Caco-2 (cell line): ENCODE data around the gene TMEM8B. TPM values are rescaled to one million over a fixed set of nuclear protein-coding genes. Genes with fewer than 3 reads are reported as not detected.

Source experiments
- BruUV-seq: library from RNA; stranded (reverse); fragments of 400-500 nt; replicated peaks from 2 replicates; lab custom pipeline; 2021; lab: Mats Ljungman, UMichigan
- CTCF ChIA-PET: fragments of 300-600 bp; sonication (Branson Sonifier 250); formaldehyde crosslinking; loops from one replicate; lab custom pipeline; 2022; ENCODE audit warnings: antibody characterized with exemption; lab: Charles Lee
- POLR2A ChIA-PET: fragments of 300-600 bp; sonication (Branson Sonifier 250); formaldehyde crosslinking; loops from one replicate; lab custom pipeline; 2022; ENCODE audit warnings: antibody characterized with exemption; lab: Charles Lee
- DNase-seq, 2 experiments: peaks; one replicate each; pipeline versions ENCODE4 v3.0.0 to v3.0.0-alpha.2; 2020 to 2022
- H3K27me3 ChIP-seq: replicated peaks from 2 replicates; pipeline ENCODE4 v1.6.0; 2011; ENCODE audit warnings: low read length; ENCODE audit not compliant: control insufficient read depth, insufficient read depth
- H3K36me3 ChIP-seq: 2 replicates; pipeline ENCODE4 v1.5.1; 2011; ENCODE audit warnings: low read length; ENCODE audit not compliant: control insufficient read depth, insufficient read depth
- H3K4me1 ChIP-seq: fragments of 250-450 bp; sonication (Bioruptor Pico); 2 replicates; pipeline ENCODE4 v1.5.1; 2020; ENCODE audit warnings: mild to moderate bottlenecking
- H3K4me3 ChIP-seq: 2 replicates; pipeline ENCODE4 v1.5.1; 2011; ENCODE audit warnings: low read depth, mild to moderate bottlenecking, control low read depth, low read length
- H3K9me3 ChIP-seq: fragments of 250-450 bp; sonication (Bioruptor Pico); 2 replicates; pipeline ENCODE4 v1.5.1; 2020; ENCODE audit warnings: mild to moderate bottlenecking, moderate library complexity
- H3K27ac Mint-ChIP-seq: one replicate; pipeline ENCODE4 v1.8.0; 2022; ENCODE audit warnings: mixed read lengths; ENCODE audit not compliant: unreplicated experiment
- H3K27me3 Mint-ChIP-seq: one replicate; pipeline ENCODE4 v1.8.0; 2022; ENCODE audit warnings: mixed read lengths; ENCODE audit not compliant: insufficient read depth, unreplicated experiment
- H3K36me3 Mint-ChIP-seq: one replicate; pipeline ENCODE4 v1.8.0; 2022; ENCODE audit warnings: mild to moderate bottlenecking, mixed read lengths; ENCODE audit not compliant: insufficient read depth, unreplicated experiment
- H3K4me1 Mint-ChIP-seq: one replicate; pipeline ENCODE4 v1.8.0; 2022; ENCODE audit warnings: low read depth, mixed read lengths; ENCODE audit not compliant: unreplicated experiment
- H3K4me3 Mint-ChIP-seq: one replicate; pipeline ENCODE4 v1.8.0; 2022; ENCODE audit warnings: mild to moderate bottlenecking, moderate library complexity, mixed read lengths; ENCODE audit not compliant: unreplicated experiment
- H3K9me3 Mint-ChIP-seq: one replicate; pipeline ENCODE4 v1.8.0; 2022; ENCODE audit warnings: mixed read lengths; ENCODE audit not compliant: unreplicated experiment
- intact Hi-C: fragments of 100-400 bp; cut with micrococcal nuclease; formaldehyde crosslinking; loops from one replicate; pipeline ENCODE4 v1.10.0; 2022; ENCODE audit not compliant: unreplicated experiment
- total RNA-seq: library from RNA; stranded (reverse); gene quantifications from 2 replicates; pipeline ENCODE4 v1.2.3, GENCODE V29; 2022
- TF ChIP-seq, protein P1 (sequence below), 2 experiments: fragments of 200-600 bp in 1 of 2; IDR thresholded peaks; 1 replicate in 1 of 2; 2 replicates in 1 of 2; pipeline versions ENCODE4 v1.5.1 to v1.8.0; 2011 to 2022; ENCODE audit warnings: antibody characterized with exemption in 1 of 2, control low read depth in 1 of 2, inconsistent platforms in 1 of 2, low read depth in 1 of 2, low read length in 1 of 2, mild to moderate bottlenecking in 1 of 2, moderate library complexity in 1 of 2; ENCODE audit not compliant: insufficient read depth in 1 of 2, severe bottlenecking in 1 of 2, unreplicated experiment in 1 of 2

TMEM8B gene
- total RNA-seq, 1 experiment from 2014 or later, result 4.9 TPM

DNA sequence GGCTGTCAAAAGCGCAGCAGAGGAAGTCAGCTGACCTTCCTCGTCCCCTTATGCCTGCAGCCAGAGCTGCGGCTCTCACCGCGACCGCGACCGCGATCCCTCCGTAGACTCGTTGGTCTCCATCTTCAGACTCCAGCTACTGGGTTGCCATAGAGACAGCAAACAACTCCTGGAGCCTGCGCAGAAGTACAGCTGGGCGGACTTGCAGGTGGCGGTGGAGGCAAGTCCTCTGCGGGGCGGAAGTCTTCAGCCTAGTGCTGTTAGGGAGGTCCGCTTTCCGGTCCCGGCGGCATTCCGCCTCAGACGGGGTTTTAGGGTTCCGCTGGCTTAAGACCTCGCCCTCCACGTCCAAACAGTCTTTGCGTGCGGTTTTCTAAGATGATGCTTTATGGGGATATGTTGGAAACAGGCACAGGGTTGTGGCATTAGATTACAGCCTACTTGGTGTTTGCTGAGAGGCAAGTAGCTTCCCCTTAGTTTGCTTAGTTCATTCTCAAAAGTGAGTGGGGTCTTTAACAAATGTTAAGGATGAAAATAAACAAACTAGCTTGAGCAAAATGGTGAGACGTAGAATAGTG lies 16.9 kb upstream of the TMEM8B start, which contains the start of gene SPAG8:
SPAG8 (minus strand) TSS at position 238 of the 578 bp plus-strand sequence; CDS start at position 123, 115 bp downstream.
- CTCF ChIA-PET, result interaction anchor here (0.8 to 4.6 kb wide), 5 partner anchors 14 to 76 kb away, joined by 3 to 77 read pairs (median 3); no protein-coding TSS in a partner anchor
- peak within 1 kb of the TSS; percentile 26 for H3K4me3 ChIP-seq
- BruUV-seq, result no TSS peak

DNA sequence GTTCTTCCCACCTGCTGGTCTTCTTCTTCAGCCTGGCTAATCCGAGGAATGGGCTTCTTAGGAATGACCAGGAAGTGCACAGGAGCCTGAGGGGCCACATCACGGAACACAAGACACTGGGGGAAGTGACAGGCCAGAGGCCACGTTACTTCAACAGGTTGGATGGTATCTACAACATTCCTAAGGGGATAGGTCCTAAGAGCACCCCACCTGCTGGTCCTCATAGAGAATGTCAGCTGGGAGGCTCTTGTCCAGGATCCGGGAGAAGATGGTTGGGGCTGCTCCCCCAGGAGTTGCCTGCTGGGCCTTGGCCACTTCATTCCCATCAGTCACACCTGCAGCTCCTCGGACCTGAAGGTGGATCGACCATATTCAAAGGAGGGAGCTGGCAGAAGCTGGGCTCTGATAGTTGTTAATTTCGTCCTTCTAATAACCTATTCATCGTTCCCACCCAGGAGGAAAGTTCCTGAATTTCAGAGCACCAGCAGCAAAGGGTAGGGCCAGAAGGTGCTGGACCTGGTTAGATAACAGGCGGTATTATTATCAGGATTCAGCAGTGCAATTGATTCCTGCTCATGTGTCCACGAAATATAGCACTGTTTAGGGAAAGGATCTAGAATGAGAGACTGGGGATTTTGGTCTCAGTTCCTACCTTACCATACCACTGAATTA lies 15.5 kb upstream of the TMEM8B start:
- BruUV-seq, result TSS peak; percentile 73

More for the DNA sequence above, 16.9 kb upstream of the TMEM8B start, which contains the start of gene SPAG8:
- peak within 1 kb of the TSS; percentile 78 for H3K27ac Mint-ChIP-seq
- H3K27me3 Mint-ChIP-seq, result no peaks in the 10 kb centered on the region
- peaks cover 24% of the 10 kb centered on the region for H3K36me3 Mint-ChIP-seq
- H3K9me3 Mint-ChIP-seq, result no peaks in the 10 kb centered on the region
- Histone ChIP-seq H3K27me3 (no peaks in the 10 kb centered on the region), H3K4me1 (peaks cover 20% of the 10 kb centered on the region), H3K9me3 (no peaks in the 10 kb centered on the region), H3K36me3 (no peaks in the 10 kb centered on the region)
- H3K4me3 Mint-ChIP-seq, result peak within 1 kb of the TSS; percentile 93
- H3K4me1 Mint-ChIP-seq, result peaks cover 14% of the 10 kb centered on the region
- POLR2A ChIA-PET, result interaction anchor here (0.6 to 1.5 kb wide), 4 partner anchors 11 to 380 kb away, joined by 3 to 4 read pairs (median 4); no protein-coding TSS in a partner anchor
- intact Hi-C loops, result no loop called here
- peak; percentile 91 to 95 for DNase-seq
- TF ChIP-seq, protein P1, sequence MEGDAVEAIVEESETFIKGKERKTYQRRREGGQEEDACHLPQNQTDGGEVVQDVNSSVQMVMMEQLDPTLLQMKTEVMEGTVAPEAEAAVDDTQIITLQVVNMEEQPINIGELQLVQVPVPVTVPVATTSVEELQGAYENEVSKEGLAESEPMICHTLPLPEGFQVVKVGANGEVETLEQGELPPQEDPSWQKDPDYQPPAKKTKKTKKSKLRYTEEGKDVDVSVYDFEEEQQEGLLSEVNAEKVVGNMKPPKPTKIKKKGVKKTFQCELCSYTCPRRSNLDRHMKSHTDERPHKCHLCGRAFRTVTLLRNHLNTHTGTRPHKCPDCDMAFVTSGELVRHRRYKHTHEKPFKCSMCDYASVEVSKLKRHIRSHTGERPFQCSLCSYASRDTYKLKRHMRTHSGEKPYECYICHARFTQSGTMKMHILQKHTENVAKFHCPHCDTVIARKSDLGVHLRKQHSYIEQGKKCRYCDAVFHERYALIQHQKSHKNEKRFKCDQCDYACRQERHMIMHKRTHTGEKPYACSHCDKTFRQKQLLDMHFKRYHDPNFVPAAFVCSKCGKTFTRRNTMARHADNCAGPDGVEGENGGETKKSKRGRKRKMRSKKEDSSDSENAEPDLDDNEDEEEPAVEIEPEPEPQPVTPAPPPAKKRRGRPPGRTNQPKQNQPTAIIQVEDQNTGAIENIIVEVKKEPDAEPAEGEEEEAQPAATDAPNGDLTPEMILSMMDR (IDR thresholded peaks at IDR 0.05; ENCODE audit: insufficient read depth in 1 of 2, low read depth in 1 of 2, low read length in 1 of 2, severe bottlenecking in 1 of 2, unreplicated experiment in 1 of 2), result no peak

More for the DNA sequence above, 15.5 kb upstream of the TMEM8B start:
- DNase-seq, result peak; percentile 49 to 64
- peak overlapping the region; percentile 93 for H3K27ac Mint-ChIP-seq
- peak overlapping the region; percentile 93 for H3K4me3 Mint-ChIP-seq
- H3K4me1 ChIP-seq, result peaks cover 20% of the 10 kb centered on the region
- peaks cover 14% of the 10 kb centered on the region for H3K4me1 Mint-ChIP-seq
- peaks cover 24% of the 10 kb centered on the region for H3K36me3 Mint-ChIP-seq
- CTCF ChIA-PET, result interaction anchor here (0.5 to 4.6 kb wide), 13 partner anchors 9 to 210 kb away, joined by 3 to 77 read pairs (median 6); partner anchors contain the start of genes FAM221B and TMEM8B
- POLR2A ChIA-PET, result interaction anchor here (0.6 to 1.2 kb wide), 5 partner anchors 12 to 1635 kb away, joined by 3 to 5 read pairs (median 4); partner anchors contain the start of genes CREB3, FAM221B, TLN1 and TMEM8B
- H3K27me3 ChIP-seq, result no peaks in the 10 kb centered on the region
- TF ChIP-seq, protein P1 (IDR thresholded peaks at IDR 0.05; ENCODE audit: insufficient read depth in 1 of 2, low read depth in 1 of 2, low read length in 1 of 2, severe bottlenecking in 1 of 2, unreplicated experiment in 1 of 2), result peak; percentile 47 to 63
- no peaks in the 10 kb centered on the region for H3K9me3 ChIP-seq
- no peaks in the 10 kb centered on the region for H3K36me3 ChIP-seq
- no peaks in the 10 kb centered on the region for H3K27me3 Mint-ChIP-seq
- peak overlapping the region; percentile 79 for H3K4me3 ChIP-seq
- H3K9me3 Mint-ChIP-seq, result no peaks in the 10 kb centered on the region
- intact Hi-C loops, result loop anchor here (1.0 to 2.0 kb wide), 2 partner anchors 23 to 155 kb away; partner anchors contain the start of genes CCDC107 and RMRP
